Fibroblast of the aortic adventitia (primary cell): ENCODE measurements around the gene NDUFA13. TPM values are rescaled to one million over a fixed set of nuclear protein-coding genes. Genes with fewer than 3 reads are reported as not detected.

Experiments
- DNase-seq: peaks from one replicate; pipeline ENCODE4 v3.0.0-alpha.2; 2010; ENCODE audit warnings: low read depth
- H3K4me3 ChIP-seq: 2 replicates; pipeline ENCODE4 v1.5.1; 2011; ENCODE audit warnings: low read depth, mild to moderate bottlenecking, control low read depth, low read length, moderate library complexity
- CTCF ChIP-seq: IDR thresholded peaks from 2 replicates; pipeline ENCODE4 v1.5.1; 2011; ENCODE audit warnings: mild to moderate bottlenecking, low read length, control low read depth, inconsistent platforms; ENCODE audit not compliant: insufficient read depth
- total RNA-seq: library from RNA; depleted of rRNA; stranded (reverse); fragments of >200 nt; gene quantifications from 2 replicates; pipeline ENCODE4 v1.2.3, GENCODE V29; 2012; ENCODE audit warnings: low replicate concordance

Gene NDUFA13
- total RNA-seq, 1 donor, result 127 TPM

DNA sequence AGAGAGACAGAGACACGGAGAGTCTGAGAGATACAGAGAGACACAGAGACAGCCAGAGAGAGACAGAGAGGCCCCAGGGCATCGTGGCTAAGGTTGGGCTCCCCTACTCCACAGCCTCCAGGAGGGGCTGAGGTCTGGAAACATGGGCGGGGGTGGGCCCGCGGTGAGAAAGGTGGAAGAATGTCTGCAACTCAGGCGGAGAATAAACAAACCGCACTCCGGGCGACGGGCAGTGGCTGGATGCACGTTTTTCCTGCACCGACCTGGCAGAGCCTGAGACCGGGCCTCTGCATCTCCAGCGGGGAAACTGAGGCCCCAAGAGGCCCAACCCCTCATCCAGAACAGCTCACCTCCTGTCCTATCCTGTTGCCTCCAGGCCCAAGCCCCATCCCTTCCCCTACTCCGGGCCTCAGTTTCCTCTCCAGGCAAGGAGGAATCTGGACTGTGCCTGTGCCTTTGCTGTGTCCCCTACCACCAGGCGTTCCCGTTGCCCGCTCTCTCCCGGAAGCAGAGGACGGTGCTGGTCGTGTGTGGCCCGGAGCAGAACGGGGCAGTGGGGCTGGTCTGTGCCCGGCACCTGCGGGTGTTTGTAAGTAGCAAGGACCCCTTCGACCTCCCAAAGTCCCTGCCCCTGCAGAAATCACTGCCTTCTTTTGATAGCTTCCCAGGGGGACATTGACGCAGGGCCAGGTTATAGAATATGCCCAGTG is 18.7 kb downstream of the NDUFA13 start:
- DNase-seq, result no peak
- no peak for TF ChIP-seq CTCF
- H3K4me3 ChIP-seq, result no peak overlapping the region

GRCh38 chr19:19535311-19536191 is 19.5 kb downstream of the NDUFA13 start:
- DNase-seq, result no peak
- no peak for TF ChIP-seq CTCF
- H3K4me3 ChIP-seq, result no peak overlapping the region

- TF ChIP-seq CTCF, result no peak
- DNase-seq, result no peak
- H3K4me3 ChIP-seq, result no peak overlapping the region
These were observed 21.3 kb downstream of the NDUFA13 start for GRCh38 chr19:19537075-19538048.

DNA sequence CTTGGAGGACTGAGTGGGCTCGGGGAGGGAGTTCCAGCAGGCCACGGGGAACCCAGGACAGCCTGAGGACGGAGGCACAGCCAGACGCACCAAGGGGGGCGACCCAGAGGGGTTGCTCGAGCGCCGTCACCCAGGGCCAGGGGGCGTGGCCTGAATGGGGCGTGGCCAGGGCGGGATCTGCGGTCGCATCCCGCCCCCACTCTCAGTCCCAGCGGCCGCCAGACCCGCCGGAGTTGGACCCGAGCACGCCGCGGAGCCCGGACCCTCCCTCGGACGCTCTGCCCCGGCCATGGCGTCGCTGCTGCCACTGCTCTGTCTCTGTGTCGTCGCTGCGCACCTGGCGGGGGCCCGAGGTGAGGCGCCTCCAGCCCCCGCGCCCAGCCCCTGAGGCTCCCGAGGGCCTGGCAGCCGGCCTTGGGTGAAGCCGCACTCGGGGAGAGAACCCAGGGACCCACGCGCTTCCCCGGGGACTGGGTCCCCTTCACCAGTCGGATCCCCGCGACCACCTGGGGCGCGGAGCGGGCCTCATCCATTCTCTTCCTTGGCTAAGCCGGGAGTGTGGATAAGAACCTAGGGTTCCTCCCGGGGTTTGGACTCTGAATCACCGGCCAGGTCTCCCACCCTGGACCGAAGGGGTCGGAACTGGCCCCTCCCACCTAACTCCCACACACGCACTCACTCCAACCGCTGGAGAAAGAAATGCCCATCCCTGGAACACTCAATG is 22.2 kb downstream of the NDUFA13 start, which contains the start of gene CILP2:
TSS of gene CILP2 (plus strand) at position 205 of the 724 bp plus-strand sequence. CDS start at position 290, 85 bp downstream.
- no peak for TF ChIP-seq CTCF
- DNase-seq, result no peak
- H3K4me3 ChIP-seq, result peak within 1 kb of the TSS; percentile 17

DNA sequence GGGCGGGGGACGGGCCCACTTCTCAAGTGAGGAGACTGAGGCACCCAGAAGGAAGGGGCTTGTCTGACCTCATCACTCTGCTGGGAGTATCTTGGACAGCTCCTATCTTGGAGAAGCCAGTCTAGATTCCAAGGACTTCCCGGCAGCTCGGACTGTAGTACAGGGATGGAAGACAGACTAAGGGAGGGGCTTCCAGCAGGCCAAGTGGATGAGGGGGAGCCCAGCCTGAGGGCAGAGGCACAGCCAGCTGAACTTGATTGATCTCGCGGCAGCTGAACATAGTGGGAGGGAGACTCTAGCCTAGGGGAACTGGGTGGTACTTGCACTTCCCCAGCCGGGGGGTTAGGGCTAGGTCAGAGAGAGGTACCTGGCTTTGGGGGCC is 22.8 kb downstream of the NDUFA13 start:
- TF ChIP-seq CTCF, result no peak
- no peak overlapping the region for H3K4me3 ChIP-seq
- no peak for DNase-seq

- H3K4me3 ChIP-seq, result no peak overlapping the region
- DNase-seq, result no peak
- no peak for TF ChIP-seq CTCF
These were observed 23.7 kb downstream of the NDUFA13 start for GRCh38 chr19:19539698-19540063.
